T-helper 2 cell treated with Interferon-gamma antibody and Interleukin-4, amounts not matched to agents 100 ng/mL and 5 ng/mL, for 36 hours (primary cell): ENCODE results near the gene NACAD. TPM values are rescaled to one million over a fixed set of nuclear protein-coding genes. Genes with fewer than 3 reads are reported as not detected.

Source experiments
- total RNA-seq: library from RNA; stranded (reverse); gene quantifications from 2 replicates; pipeline ENCODE4 v1.2.3, GENCODE V29; 2022

NACAD gene
- total RNA-seq, 1 donor from 2014 or later, result 0.02 TPM

Other genes starting within 250 kb of the NACAD start
- gene H2AZ2, start 240.9 kb downstream of the NACAD start, total RNA-seq, result 300 and 305 TPM in 2 replicates
- gene PURB, start 203.4 kb downstream of the NACAD start, total RNA-seq, result 25.9 and 26.6 TPM in 2 replicates
- gene MYO1G, start 110.0 kb downstream of the NACAD start, total RNA-seq, result 533 and 534 TPM in 2 replicates
- gene CCM2, start 88.8 kb downstream of the NACAD start, total RNA-seq, result 122 and 127 TPM in 2 replicates
- gene TBRG4, start 22.7 kb upstream of the NACAD start, total RNA-seq, result 118 and 119 TPM in 2 replicates
- not detected in 2 replicates for gene RAMP3, start 68.8 kb upstream of the NACAD start, total RNA-seq